Midbrain (tissue), 1 donor: ENCODE results near the gene PERM1.
"Not testable (repeated sequence)": the region's sequence is repeated elsewhere in the genome, so short reads cannot be mapped to it uniquely, and the experiment has no call there.

Experiments used
- DNase-seq: peaks from one replicate; lab custom pipeline; 2025; lab: John Stamatoyannopoulos, UW

PERM1 gene, protein sequence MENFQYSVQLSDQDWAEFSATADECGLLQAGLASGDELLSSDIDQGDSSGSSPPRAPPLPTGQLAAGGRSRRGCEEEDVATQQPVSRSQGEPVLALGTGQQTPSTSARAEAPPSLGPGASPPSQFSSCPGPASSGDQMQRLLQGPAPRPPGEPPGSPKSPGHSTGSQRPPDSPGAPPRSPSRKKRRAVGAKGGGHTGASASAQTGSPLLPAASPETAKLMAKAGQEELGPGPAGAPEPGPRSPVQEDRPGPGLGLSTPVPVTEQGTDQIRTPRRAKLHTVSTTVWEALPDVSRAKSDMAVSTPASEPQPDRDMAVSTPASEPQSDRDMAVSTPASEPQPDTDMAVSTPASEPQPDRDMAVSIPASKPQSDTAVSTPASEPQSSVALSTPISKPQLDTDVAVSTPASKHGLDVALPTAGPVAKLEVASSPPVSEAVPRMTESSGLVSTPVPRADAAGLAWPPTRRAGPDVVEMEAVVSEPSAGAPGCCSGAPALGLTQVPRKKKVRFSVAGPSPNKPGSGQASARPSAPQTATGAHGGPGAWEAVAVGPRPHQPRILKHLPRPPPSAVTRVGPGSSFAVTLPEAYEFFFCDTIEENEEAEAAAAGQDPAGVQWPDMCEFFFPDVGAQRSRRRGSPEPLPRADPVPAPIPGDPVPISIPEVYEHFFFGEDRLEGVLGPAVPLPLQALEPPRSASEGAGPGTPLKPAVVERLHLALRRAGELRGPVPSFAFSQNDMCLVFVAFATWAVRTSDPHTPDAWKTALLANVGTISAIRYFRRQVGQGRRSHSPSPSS

DNA sequence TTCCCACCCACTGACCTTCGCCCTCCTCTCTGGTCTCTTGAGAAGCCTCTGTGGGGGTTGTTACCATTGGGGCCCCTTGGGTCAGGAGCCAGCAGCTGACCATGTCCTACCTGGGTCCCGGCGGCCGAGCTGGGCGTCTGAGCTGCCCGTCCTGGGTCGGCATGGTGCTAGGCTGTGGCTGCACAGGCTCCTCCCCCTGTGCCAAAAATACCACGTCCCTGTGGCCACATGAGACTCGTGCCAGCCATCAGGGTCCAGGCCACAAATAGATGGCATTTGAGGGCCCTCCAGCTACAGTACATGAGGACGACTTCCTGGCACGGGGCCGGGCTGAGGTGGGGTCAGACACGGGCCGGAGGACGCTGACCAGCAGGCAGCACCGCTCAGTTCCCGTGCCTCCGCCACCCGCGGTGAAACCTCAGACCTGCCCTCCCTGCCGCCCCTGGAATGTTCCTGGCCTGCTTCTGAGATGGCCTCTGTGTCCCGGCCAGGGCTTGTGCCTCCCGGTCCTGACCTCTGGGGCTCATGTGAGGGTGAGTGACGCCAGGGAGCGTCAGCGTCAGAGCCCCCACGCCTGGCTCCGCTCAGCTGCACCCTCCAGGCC is at the start of gene PERM1:
Gene PERM1, minus strand, starts transcription at position 139 of the 604 bp plus-strand sequence. CDS start 1,064 bp downstream, outside the sequence.
- no peak for DNase-seq

- DNase-seq = peak; percentile 19
Observed at GRCh38 chr1:1030867-1031658, 49.2 kb upstream of the PERM1 start.

DNA sequence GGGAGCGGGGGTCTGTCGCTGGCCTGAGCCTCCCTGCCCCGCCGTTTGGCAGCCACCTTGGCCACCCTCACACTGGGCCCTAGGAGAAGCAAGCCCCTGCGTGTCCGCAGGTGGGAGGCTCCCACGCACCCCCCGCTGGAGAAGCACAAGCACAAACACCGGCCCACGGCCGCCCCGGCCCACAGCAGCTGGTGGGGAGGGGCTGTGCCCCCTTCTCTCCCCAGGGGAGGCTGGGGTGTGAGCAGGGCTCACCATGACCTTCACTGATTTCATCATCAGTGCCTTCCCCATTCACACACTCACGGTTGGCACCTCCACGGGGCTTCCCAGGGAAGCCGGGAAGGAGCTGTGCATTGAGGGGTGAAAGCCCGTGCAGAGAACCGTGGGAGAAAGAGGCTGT is 45.9 kb upstream of the PERM1 start:
- DNase-seq = no peak

DNA sequence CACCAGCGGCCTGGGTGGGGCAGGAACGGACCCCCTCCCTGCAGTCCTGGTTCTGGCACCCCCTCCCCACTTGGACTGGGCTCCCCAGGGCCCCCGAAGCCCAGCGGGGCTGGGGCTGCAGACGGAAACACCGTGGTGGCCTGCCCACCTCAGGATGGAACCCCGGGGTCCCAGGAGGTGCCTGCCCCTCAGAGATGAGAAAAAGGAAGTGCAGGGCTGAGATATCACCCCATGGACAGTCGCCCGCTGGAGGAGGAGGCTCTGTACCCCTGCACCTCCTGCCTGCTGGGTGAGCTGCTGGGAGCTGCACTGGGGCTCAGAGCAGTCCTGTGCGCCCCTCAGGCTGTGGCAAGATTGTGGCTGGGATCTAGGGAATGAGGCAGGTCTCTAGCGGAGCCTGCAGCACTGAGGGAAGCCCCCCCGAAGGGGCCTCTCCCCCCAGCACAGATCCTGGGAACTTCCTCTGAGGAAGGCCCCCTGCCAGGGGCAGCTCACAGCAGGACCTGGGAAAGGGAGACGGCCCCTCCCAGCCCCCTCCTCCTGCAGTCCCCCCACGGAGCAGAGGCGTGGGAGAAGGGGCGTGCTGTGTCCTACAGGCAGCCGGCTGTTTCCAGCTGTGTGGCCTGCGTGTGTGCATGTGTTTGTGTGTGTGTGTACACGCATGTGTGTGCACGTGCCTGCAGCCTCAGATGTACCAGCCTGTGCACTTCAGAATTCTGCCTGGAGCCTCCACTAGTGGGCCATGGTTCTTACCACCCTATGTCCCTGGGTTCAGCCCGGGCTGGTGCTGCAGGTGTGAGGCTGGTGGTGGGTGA is 44.9 kb upstream of the PERM1 start:
- no peak for DNase-seq

- DNase-seq = no peak
Observed at GRCh38 chr1:1025730-1026129, 43.8 kb upstream of the PERM1 start.

- peak; percentile 40 for DNase-seq
Observed at GRCh38 chr1:1024771-1025699, 43.1 kb upstream of the PERM1 start.

GRCh38 chr1:1024149-1024770 is 42.4 kb upstream of the PERM1 start:
- DNase-seq = no peak

DNA sequence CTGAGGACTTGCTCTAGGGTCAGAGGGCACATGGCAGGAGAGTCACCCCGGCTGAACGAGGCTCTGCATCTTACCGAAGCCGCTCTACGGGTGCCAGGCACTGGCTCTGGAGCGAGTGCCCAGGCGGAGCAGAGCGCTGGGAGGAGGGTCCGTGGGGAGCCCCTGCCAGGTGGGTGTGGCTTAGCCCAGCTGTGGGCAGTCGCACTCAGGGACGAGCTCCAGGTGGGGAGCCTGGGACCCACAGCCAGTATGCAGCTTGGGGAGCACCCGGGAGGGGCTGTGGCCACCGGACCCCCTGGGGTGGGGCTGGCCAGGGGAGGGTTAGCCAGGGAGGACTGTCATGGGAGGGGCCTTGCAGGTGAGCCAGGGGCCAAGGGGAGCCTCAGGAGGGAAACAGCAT is 41.8 kb upstream of the PERM1 start:
- no peak for DNase-seq

DNA sequence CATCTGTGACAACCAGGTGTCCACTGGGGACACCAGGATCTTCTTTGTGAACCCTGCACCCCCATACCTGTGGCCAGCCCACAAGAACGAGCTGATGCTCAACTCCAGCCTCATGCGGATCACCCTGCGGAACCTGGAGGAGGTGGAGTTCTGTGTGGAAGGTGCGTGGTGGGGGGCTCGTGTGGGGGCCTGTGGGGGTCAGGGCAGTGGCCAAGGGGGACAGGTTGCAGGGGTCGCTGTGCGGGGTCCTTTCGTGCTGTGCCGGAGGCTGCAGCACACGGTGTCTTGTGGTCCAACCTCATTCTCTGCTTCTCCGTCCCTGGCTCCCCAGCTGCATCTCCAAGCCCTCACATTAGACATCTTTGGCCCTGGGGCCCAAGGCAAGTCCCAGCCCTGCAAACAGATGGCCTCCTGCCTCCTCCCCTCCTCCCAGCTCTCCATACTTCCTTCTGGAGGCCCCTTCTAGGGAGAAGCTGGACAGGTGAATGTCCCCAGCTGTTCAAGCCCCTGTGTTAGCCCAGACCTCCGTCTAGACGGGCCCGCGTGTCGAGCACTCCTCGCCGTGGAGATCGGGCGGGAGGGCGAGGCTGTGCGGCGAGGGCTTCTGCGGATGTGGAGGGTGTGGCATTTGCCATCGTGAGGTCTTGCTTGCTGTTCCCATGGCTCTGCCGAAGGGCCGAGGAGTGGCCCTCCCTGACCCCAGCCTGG is 40.6 kb upstream of the PERM1 start:
- DNase-seq = no peak

DNA sequence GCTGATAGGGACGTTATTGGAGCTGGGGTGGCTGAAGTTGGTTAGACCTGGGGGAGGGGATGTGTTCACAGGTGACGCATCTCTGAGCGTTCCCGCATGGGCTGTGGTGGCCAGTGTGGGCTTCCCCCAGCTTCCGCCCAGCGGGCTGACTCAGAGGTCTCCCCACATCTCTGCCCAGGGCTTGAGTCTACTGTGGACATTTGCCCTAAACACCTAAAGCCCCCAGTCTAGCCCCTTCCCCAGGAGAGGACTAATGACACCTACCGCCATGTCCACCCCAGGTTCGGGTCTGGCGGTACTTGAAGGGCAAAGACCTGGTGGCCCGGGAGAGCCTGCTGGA is 40.0 kb upstream of the PERM1 start:
- DNase-seq = no peak

GRCh38 chr1:1021010-1021919 is 39.4 kb upstream of the PERM1 start:
- DNase-seq = no peak

GRCh38 chr1:1020415-1021009 is 38.6 kb upstream of the PERM1 start:
- DNase-seq = no peak

DNA sequence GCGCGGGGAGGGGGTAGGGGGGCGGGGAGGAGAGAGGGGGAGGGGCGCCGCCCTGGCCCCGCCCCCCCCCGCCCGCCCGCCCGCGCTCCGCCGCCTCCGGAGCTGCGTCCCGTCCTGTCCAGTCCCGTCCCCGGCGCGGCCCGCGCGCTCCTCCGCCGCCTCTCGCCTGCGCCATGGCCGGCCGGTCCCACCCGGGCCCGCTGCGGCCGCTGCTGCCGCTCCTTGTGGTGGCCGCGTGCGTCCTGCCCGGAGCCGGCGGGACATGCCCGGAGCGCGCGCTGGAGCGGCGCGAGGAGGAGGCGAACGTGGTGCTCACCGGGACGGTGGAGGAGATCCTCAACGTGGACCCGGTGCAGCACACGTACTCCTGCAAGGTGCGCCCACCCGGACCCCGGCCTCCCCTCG is 38.1 kb upstream of the PERM1 start, which contains the start of gene AGRN:
Gene AGRN, plus strand, starts transcription at position 121 of the 405 bp plus-strand sequence. Its CDS starts 53 bp downstream, at position 174.
- DNase-seq = no peak

DNA sequence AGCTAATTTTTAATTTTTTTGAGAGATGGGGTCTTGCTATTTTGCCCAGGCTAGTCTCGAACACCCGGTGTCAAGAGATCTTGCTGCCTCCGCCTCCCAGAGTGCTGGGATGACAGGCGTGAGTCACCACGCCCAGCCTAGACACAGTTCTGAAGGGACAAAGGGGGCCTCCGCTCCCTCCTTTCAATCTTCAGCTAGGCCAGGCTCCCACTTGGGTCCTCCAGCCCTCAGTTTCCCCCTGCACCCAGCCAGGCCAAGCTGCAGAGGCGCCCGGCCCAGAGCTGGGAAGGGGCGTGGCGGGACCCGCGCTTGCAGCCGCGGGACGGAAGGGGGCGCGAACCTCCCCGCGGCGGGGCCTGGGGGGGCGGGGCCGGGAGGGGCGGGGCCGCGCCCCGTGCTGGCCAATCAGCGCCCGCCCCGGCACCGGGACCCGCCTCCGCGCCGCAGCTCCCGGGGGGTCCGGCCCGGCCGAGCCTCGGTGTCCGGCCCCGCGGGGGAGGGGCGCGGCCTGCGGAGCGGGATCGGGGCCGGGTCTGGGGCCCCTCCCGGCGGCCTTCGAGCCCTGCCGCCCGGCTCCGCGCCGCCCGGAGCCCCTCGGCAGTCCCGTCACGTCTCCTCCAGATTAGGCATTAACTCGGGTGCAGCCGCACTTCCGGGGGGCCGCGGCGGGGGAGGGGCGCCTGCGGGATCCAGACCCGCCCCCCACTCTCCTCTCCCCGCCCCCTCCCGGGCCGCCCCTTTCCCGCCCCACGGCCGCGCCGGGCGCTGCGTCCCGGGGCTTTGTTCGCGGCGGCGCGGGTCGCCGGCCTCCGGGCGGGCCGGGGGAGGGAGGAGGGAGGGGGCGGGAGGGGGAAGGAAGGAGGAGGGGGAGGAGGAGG is 37.5 kb upstream of the PERM1 start:
- peak; percentile 86 for DNase-seq

DNA sequence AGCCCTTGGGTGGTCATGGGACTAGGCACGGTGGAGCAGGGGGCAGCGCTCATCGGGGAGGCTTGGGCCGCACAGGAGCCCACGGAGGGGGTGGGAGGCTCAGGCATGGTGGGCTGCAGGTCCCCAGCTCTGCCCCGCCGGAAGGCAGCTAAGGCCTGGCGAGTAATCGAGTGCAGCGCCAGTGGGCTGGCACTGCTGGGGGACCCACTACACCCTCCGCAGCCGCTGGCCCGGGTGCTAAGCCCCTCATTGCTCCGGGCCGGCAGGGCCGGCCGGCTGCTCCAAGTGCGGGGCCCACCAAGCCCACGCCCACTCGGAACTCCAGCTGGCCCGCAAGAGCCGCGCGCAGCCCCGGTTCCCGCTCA is 36.4 kb upstream of the PERM1 start:
- DNase-seq = not testable (repeated sequence)
